Hematopoietic multipotent progenitor cell (in vitro differentiated cells): ENCODE data around the gene NPIPB5. TPM values are rescaled to one million over a fixed set of nuclear protein-coding genes. Genes with fewer than 3 reads are reported as not detected.
"Not testable (repeated sequence)": the region's sequence is repeated elsewhere in the genome, so short reads cannot be mapped to it uniquely, and the experiment has no call there.

Experiments used
- DNase-seq, 3 donors: peaks; one replicate each; pipeline ENCODE4 v3.0.0-alpha.2; 2011 to 2015; ENCODE audit warnings: low read depth in 2 of 3, low spot score in 2 of 3
- small RNA-seq: library from RNA; depleted of rRNA; stranded (forward); fragments of <200 nt; gene quantifications from one replicate; pipeline ENCODE3, GENCODE V24; 2012
- total RNA-seq: library from RNA; depleted of rRNA; stranded (reverse); fragments of >200 nt; gene quantifications from one replicate; pipeline ENCODE4 v1.2.3, GENCODE V29; 2012

NPIPB5 gene
- total RNA-seq: 71.1 TPM

DNA sequence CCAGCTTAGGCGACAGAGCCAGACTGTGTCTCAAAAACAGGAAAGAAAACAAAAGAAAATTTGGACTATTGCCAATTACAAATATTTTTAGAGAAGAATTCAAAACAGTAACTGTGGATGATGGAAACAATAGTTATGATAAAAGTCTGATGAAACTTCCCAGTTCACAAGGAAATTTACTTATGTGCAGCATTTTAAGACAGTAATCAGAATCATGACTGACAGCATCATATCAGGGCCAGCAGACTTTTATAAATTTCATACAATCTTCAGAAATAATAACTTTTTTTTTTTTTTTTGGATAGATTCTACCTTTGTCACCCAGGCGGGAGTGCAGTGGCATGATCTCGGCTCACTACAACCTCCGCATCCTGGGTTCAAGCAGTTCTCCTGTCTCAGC lies at the start of gene NPIPB5:
Gene NPIPB5 (plus strand): TSS at position 301 of the 400 bp plus-strand sequence. CDS start 2,911 bp downstream, outside the sequence.
- not testable (repeated sequence) for DNase-seq

- not testable (repeated sequence) for DNase-seq
These were observed 41.8 kb upstream of the NPIPB5 start for GRCh38 chr16:22468846-22469245.

- DNase-seq: not testable (repeated sequence)
These were observed 27.3 kb downstream of the NPIPB5 start for GRCh38 chr16:22537996-22538395.

GRCh38 chr16:22544809-22545208 lies 34.1 kb downstream of the NPIPB5 start:
- DNase-seq: not testable (repeated sequence)

GRCh38 chr16:22546630-22547029 lies 35.9 kb downstream of the NPIPB5 start:
- not testable (repeated sequence) for DNase-seq

- DNase-seq: not testable (repeated sequence)
These were observed 36.6 kb downstream of the NPIPB5 start for GRCh38 chr16:22547170-22547765.

DNA sequence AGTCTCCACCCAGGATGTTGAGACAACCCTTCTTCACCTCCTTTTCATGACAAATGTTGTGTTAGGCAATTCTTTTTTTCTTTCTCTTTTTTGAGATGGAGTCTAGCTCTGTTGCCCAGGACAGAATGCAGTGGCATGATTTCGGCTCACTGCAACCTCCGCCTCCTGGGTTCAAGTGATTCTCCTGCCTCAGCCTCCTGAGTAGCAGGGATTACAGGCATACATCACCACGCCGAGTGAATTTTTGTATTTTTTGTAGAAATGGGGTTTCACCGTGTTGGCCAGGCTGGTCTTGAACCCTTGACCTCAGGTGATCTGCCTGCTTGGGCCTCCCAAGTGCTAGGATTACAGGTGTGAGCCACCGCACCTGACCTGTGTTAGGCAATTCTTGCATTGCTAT lies 39.2 kb downstream of the NPIPB5 start:
- DNase-seq: not testable (repeated sequence)

GRCh38 chr16:22551143-22551542 lies 40.5 kb downstream of the NPIPB5 start:
- not testable (repeated sequence) for DNase-seq

DNA sequence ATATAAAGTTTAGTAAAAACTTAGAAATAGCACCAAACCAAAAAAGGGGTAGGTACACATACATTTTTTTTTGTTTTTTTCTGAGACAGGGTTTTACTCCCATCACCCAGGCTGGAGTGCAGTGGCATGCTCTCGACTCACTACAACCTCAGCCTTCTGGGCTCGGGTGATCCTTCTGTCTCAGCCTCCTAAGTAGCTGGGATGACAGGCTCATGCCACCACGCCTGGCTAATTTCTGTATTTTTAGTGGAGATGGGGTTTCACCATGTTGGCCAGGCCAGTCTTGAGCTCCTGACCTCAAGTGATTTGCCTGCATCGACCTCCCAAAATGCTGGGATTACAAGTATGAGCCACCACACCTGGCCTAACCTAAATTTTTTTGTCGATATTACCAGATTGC lies 41.0 kb downstream of the NPIPB5 start:
- DNase-seq: not testable (repeated sequence)

GRCh38 chr16:22556759-22557158 lies 46.1 kb downstream of the NPIPB5 start:
- not testable (repeated sequence) for DNase-seq

Small RNA genes lying within 50 kb of the gene (small RNA-seq; reads per million reads assigned to genes)
- gene AC106788.1: not detected

Other genes starting within 250 kb of the NPIPB5 start
- 61.7 TPM for gene POLR3E, start 213.5 kb upstream of the NPIPB5 start, total RNA-seq
- gene CDR2, start 136.3 kb upstream of the NPIPB5 start, total RNA-seq: 10.2 TPM